Measurements from ENCODE around the gene PHF21A.
A peak's percentile ranks its signal among the peaks of the same experiment; 100 is the strongest.

Gene PHF21A

GRCh38 chr11:45928535-45929215, 192.6 kb downstream of the PHF21A start:
- DNase-seq, result no peak
- Histone ChIP-seq H3K9ac (ENCODE audit: low read depth, low read length) (no peak overlapping the region), H2AFZ (ENCODE audit: low read depth, low read length) (no peak overlapping the region), H3K36me3 (ENCODE audit: insufficient read depth, low read length) (peaks cover 16% of the 10 kb centered on the region), H3K9me3 (ENCODE audit: insufficient read depth, low read length, severe bottlenecking) (no peaks in the 10 kb centered on the region), H4K20me1 (ENCODE audit: insufficient read depth, low read length) (no peaks in the 10 kb centered on the region), H3K4me1 (ENCODE audit: insufficient read depth, low read length) (no peaks in the 10 kb centered on the region), H3K4me2 (ENCODE audit: insufficient read depth, low read length) (no peak overlapping the region), H3K79me2 (ENCODE audit: insufficient read depth, low read length) (no peaks in the 10 kb centered on the region), H3K27me3 (ENCODE audit: insufficient read depth, low read length, poor library complexity) (no peaks in the 10 kb centered on the region), H3K27ac (ENCODE audit: low read length) (no peak overlapping the region), H3K4me3 (ENCODE audit: low read depth in 1 of 2, low read length in 2 of 2) (no peak overlapping the region)
- no peak for ATAC-seq (ENCODE audit: insufficient read depth, low read depth)
- TF ChIP-seq CTCF (IDR thresholded peaks at IDR 0.05; ENCODE audit: borderline replicate concordance, extremely low read depth, low read length, poor library complexity, severe bottlenecking), result no peak
- no peak for TF ChIP-seq EZH2 (IDR thresholded peaks at IDR 0.05; ENCODE audit: borderline replicate concordance, low read depth, low read length, severe bottlenecking)

GRCh38 chr11:45927684-45928413, 193.4 kb downstream of the PHF21A start:
- peaks cover 8% of the 10 kb centered on the region for H3K36me3 ChIP-seq (ENCODE audit: insufficient read depth, low read length)
- TF ChIP-seq CTCF (IDR thresholded peaks at IDR 0.05; ENCODE audit: borderline replicate concordance, extremely low read depth, low read length, poor library complexity, severe bottlenecking) (no peak), EZH2 (IDR thresholded peaks at IDR 0.05; ENCODE audit: borderline replicate concordance, low read depth, low read length, severe bottlenecking) (no peak)
- H3K9me3 ChIP-seq (ENCODE audit: insufficient read depth, low read length, severe bottlenecking), result no peaks in the 10 kb centered on the region
- H3K27me3 ChIP-seq (ENCODE audit: insufficient read depth, low read length, poor library complexity), result no peaks in the 10 kb centered on the region
- H3K4me3 ChIP-seq (ENCODE audit: low read depth in 1 of 2, low read length in 2 of 2), result no peak overlapping the region
- no peaks in the 10 kb centered on the region for H3K79me2 ChIP-seq (ENCODE audit: insufficient read depth, low read length)
- H3K4me2 ChIP-seq (ENCODE audit: insufficient read depth, low read length), result no peak overlapping the region
- H2AFZ ChIP-seq (ENCODE audit: low read depth, low read length), result no peak overlapping the region
- no peaks in the 10 kb centered on the region for H3K4me1 ChIP-seq (ENCODE audit: insufficient read depth, low read length)
- DNase-seq, result no peak
- H3K9ac ChIP-seq (ENCODE audit: low read depth, low read length), result no peak overlapping the region
- ATAC-seq (ENCODE audit: insufficient read depth, low read depth), result peak; percentile 6; the same call in 1 of the 3 replicates
- no peak overlapping the region for H3K27ac ChIP-seq (ENCODE audit: low read length)
- H4K20me1 ChIP-seq (ENCODE audit: insufficient read depth, low read length), result no peaks in the 10 kb centered on the region

- H3K4me1 ChIP-seq (ENCODE audit: insufficient read depth, low read length), result no peaks in the 10 kb centered on the region
- ATAC-seq (ENCODE audit: insufficient read depth, low read depth) (peak; percentile 18; the same call in 1 of the 3 replicates), DNase-seq (no peak)
- H3K4me2 ChIP-seq (ENCODE audit: insufficient read depth, low read length), result no peak overlapping the region
- no peaks in the 10 kb centered on the region for H3K27me3 ChIP-seq (ENCODE audit: insufficient read depth, low read length, poor library complexity)
- TF ChIP-seq CTCF (IDR thresholded peaks at IDR 0.05; ENCODE audit: borderline replicate concordance, extremely low read depth, low read length, poor library complexity, severe bottlenecking) (no peak), EZH2 (IDR thresholded peaks at IDR 0.05; ENCODE audit: borderline replicate concordance, low read depth, low read length, severe bottlenecking) (no peak)
- no peak overlapping the region for H2AFZ ChIP-seq (ENCODE audit: low read depth, low read length)
- no peaks in the 10 kb centered on the region for H3K79me2 ChIP-seq (ENCODE audit: insufficient read depth, low read length)
- peaks cover 7% of the 10 kb centered on the region for H3K36me3 ChIP-seq (ENCODE audit: insufficient read depth, low read length)
- no peaks in the 10 kb centered on the region for H3K9me3 ChIP-seq (ENCODE audit: insufficient read depth, low read length, severe bottlenecking)
- H4K20me1 ChIP-seq (ENCODE audit: insufficient read depth, low read length), result no peaks in the 10 kb centered on the region
- no peak overlapping the region for H3K27ac ChIP-seq (ENCODE audit: low read length)
- no peak overlapping the region for H3K4me3 ChIP-seq (ENCODE audit: low read depth in 1 of 2, low read length in 2 of 2)
- H3K9ac ChIP-seq (ENCODE audit: low read depth, low read length), result no peak overlapping the region
Measured at GRCh38 chr11:45927332-45927683, 193.9 kb downstream of the PHF21A start.

All from DND-41 (cell line).